HCT116 (cell line): ENCODE results near the gene MORC4. TPM values are rescaled to one million over a fixed set of nuclear protein-coding genes. Genes with fewer than 3 reads are reported as not detected.

ENCODE experiments used
- ATAC-seq: fragments of 200-7000 bp; cut with Tn5 transposase; 2 replicates; pipeline ENCODE4 v1.9.1; 2020; ENCODE audit warnings: mild to moderate bottlenecking, moderate library complexity
- BruUV-seq: library from RNA; stranded (reverse); fragments of 400-500 nt; replicated peaks from 2 replicates; lab custom pipeline; 2021; lab: Mats Ljungman, UMichigan
- CTCF ChIA-PET: fragments of 300-600 bp; sonication (Branson Sonifier 250); formaldehyde crosslinking; loops from one replicate; lab custom pipeline; 2021; ENCODE audit warnings: antibody characterized with exemption; lab: Charles Lee
- POLR2A ChIA-PET: fragments of 300-600, 350-600 bp; sonication (Branson Sonifier 250); formaldehyde crosslinking; loops from one replicate; lab custom pipeline; 2021; ENCODE audit warnings: antibody characterized with exemption; lab: Charles Lee
- RAD21 ChIA-PET, 2 experiments: fragments of 300-600 bp; sonication (Branson Sonifier 250); formaldehyde crosslinking; loops; one replicate each; lab custom pipeline; 2023; ENCODE audit warnings: low total read pairs in 2 of 2; ENCODE audit not compliant: uncharacterized antibody in 2 of 2, unreplicated experiment in 2 of 2, low non-redundant PET in 1 of 2; lab: Charles Lee
- DNase-seq: peaks from one replicate; pipeline ENCODE4 v3.0.0-alpha.2; 2010; ENCODE audit warnings: low read depth, low spot score
- H2AFZ ChIP-seq: fragments of 200-600 bp; shearing (Covaris generic), sonication (generic); 2 replicates; pipeline ENCODE4 v1.6.1; 2017; ENCODE audit warnings: low read depth, mixed run types, mixed read lengths, antibody characterized with exemption, low read length; ENCODE audit not compliant: poor library complexity, severe bottlenecking
- H3K27ac ChIP-seq: 2 replicates; pipeline ENCODE4 v1.5.1; 2012; ENCODE audit warnings: low read depth, low read length
- H3K27me3 ChIP-seq: fragments of 200-600 bp; sonication (generic); 2 replicates; pipeline ENCODE4 v1.6.1; 2016; ENCODE audit warnings: mixed run types, low read length, mixed read lengths; ENCODE audit not compliant: insufficient read depth
- H3K36me3 ChIP-seq, 2 experiments: fragments of 200-500 bp in 1 of 2; fragments of 200-600 bp in 1 of 2; sonication (Bioruptor generic) in 1 of 2; sonication (generic) in 1 of 2; 2 replicates each; pipeline versions ENCODE4 v1.5.1 to v1.6.1; 2014 to 2016; ENCODE audit warnings: low read length in 2 of 2, inconsistent platforms in 1 of 2, mixed read lengths in 1 of 2, mixed run types in 1 of 2; ENCODE audit not compliant: insufficient read depth in 2 of 2, control insufficient read depth in 1 of 2
- H3K4me1 ChIP-seq, 2 experiments: fragments of 200-600 bp in 1 of 2; sonication (generic) in 1 of 2; 2 replicates each; pipeline versions ENCODE4 v1.5.1 to v1.6.1; 2012 to 2017; ENCODE audit warnings: low read length in 2 of 2, inconsistent platforms in 1 of 2, mild to moderate bottlenecking in 1 of 2, mixed read lengths in 1 of 2, mixed run types in 1 of 2, moderate library complexity in 1 of 2; ENCODE audit not compliant: insufficient read depth in 2 of 2, control insufficient read depth in 1 of 2
- H3K4me2 ChIP-seq: fragments of 200-600 bp; sonication (generic); 2 replicates; pipeline ENCODE4 v1.6.1; 2017; ENCODE audit warnings: mixed run types, low read length, mixed read lengths
- H3K4me3 ChIP-seq, 2 experiments: fragments of 200-600 bp in 1 of 2; sonication (generic) in 1 of 2; replicated peaks in 1 of 2; 2 replicates each; pipeline ENCODE4 v1.5.1; 2011 to 2016; ENCODE audit warnings: low read length in 2 of 2, control low read depth in 1 of 2, low read depth in 1 of 2, mild to moderate bottlenecking in 1 of 2, mixed read lengths in 1 of 2, mixed run types in 1 of 2
- H3K79me2 ChIP-seq: fragments of 200-600 bp; sonication (generic); 2 replicates; pipeline ENCODE4 v1.6.1; 2017; ENCODE audit warnings: mild to moderate bottlenecking, mixed run types, low read length, moderate library complexity, mixed read lengths; ENCODE audit not compliant: insufficient read depth
- H3K9ac ChIP-seq: fragments of 200-600 bp; sonication (generic); 2 replicates; pipeline ENCODE4 v1.6.1; 2016; ENCODE audit warnings: low read length, mixed read lengths
- H3K9me2 ChIP-seq: fragments of 200-600 bp; sonication (generic), shearing (Covaris generic); 2 replicates; pipeline ENCODE4 v1.6.1; 2017; ENCODE audit warnings: mixed run types, mild to moderate bottlenecking, moderate library complexity; ENCODE audit not compliant: insufficient read depth
- H3K9me3 ChIP-seq, 2 experiments: fragments of 200-500 bp in 1 of 2; fragments of 200-600 bp in 1 of 2; sonication (Bioruptor generic) in 1 of 2; sonication (generic) in 1 of 2; 2 replicates each; pipeline ENCODE4 v1.6.1; 2014 to 2017; ENCODE audit warnings: low read length in 2 of 2, mixed read lengths in 2 of 2, inconsistent platforms in 1 of 2, low read depth in 1 of 2, mild to moderate bottlenecking in 1 of 2, mixed run types in 1 of 2, moderate library complexity in 1 of 2; ENCODE audit not compliant: control insufficient read depth in 1 of 2, insufficient read depth in 1 of 2
- H4K20me1 ChIP-seq: fragments of 200-600 bp; sonication (generic), shearing (Covaris generic); 2 replicates; pipeline ENCODE4 v1.6.1; 2017; ENCODE audit warnings: mixed run types, mild to moderate bottlenecking, moderate library complexity; ENCODE audit not compliant: insufficient read depth
- ATF3 ChIP-seq: IDR thresholded peaks from 2 replicates; pipeline ENCODE4 v1.6.1; 2012
- CBX3 ChIP-seq: IDR thresholded peaks from 2 replicates; pipeline ENCODE4 v1.6.1; 2012; ENCODE audit warnings: low read depth
- EGR1 ChIP-seq: IDR thresholded peaks from 2 replicates; pipeline ENCODE4 v1.6.1; 2012; ENCODE audit warnings: low read depth
- EZH2 ChIP-seq: fragments of 200-600 bp; sonication (generic); IDR thresholded peaks from 2 replicates; pipeline ENCODE4 v1.6.1; 2017; ENCODE audit warnings: antibody characterized with exemption, mixed run types
- JUND ChIP-seq: IDR thresholded peaks from 2 replicates; pipeline ENCODE4 v1.6.1; 2012
- MAX ChIP-seq: IDR thresholded peaks from 2 replicates; pipeline ENCODE4 v1.6.1; 2012
- POLR2A ChIP-seq: IDR thresholded peaks from 2 replicates; pipeline ENCODE4 v1.7.0; 2011; ENCODE audit warnings: borderline replicate concordance; ENCODE audit not compliant: insufficient read depth, insufficient read length; ENCODE audit errors: extremely low read depth
- POLR2AphosphoS5 ChIP-seq: IDR thresholded peaks from 2 replicates; pipeline ENCODE4 v1.6.1; 2011; ENCODE audit warnings: mild to moderate bottlenecking, low read depth, low read length, moderate library complexity
- RAD21 ChIP-seq: IDR thresholded peaks from 2 replicates; pipeline ENCODE4 v1.6.1; 2012; ENCODE audit warnings: low read depth, mild to moderate bottlenecking
- SIN3A ChIP-seq: IDR thresholded peaks from 2 replicates; pipeline ENCODE4 v1.6.1; 2012; ENCODE audit warnings: low read depth
- SRF ChIP-seq: IDR thresholded peaks from 2 replicates; pipeline ENCODE4 v1.6.1; 2012; ENCODE audit warnings: low read depth
- TCF7L2 ChIP-seq: IDR thresholded peaks from 2 replicates; pipeline ENCODE4 v1.7.0; 2011; ENCODE audit warnings: borderline replicate concordance, inconsistent platforms; ENCODE audit not compliant: insufficient read depth, insufficient read length; ENCODE audit errors: extremely low read depth
- ZBTB33 ChIP-seq: IDR thresholded peaks from 2 replicates; pipeline ENCODE4 v1.6.1; 2011; ENCODE audit warnings: mild to moderate bottlenecking, low read length, moderate library complexity; ENCODE audit not compliant: insufficient replicate concordance; ENCODE audit errors: extremely low read depth
- ZFX ChIP-seq: fragments of 450-650 bp; IDR thresholded peaks from 2 replicates; pipeline ENCODE4 v1.6.1; 2017
- ZNF274 ChIP-seq: fragments of 200-500 bp; sonication (Bioruptor generic); IDR thresholded peaks from 2 replicates; pipeline ENCODE4 v1.6.1; 2014; ENCODE audit warnings: mild to moderate bottlenecking, low read depth, low read length, inconsistent platforms
- intact Hi-C: fragments of 100-400 bp; cut with micrococcal nuclease; formaldehyde crosslinking; loops from 2 replicates; pipeline ENCODE4 v1.10.0; 2022
- total RNA-seq: library from RNA; stranded (reverse); gene quantifications from one replicate; pipeline ENCODE4 v1.2.1, GENCODE V29; 2021; ENCODE audit not compliant: unreplicated experiment
- TF ChIP-seq, protein P1 (sequence below): IDR thresholded peaks from 2 replicates; pipeline ENCODE4 v1.6.1; 2012; ENCODE audit warnings: low read depth

The MORC4 gene
- total RNA-seq, 1 experiment from 2014 or later, result 20.6 TPM

- Histone ChIP-seq H3K9ac (no peak overlapping the region), H3K9me2 (no peaks in the 10 kb centered on the region), H3K4me3 (no peak overlapping the region), H3K4me1 (peaks cover 0 to 3% of the 10 kb centered on the region in 2 experiments; a peak in 3 of 4 replicates), H3K36me3 (no peaks in the 10 kb centered on the region; a peak in 1 of 4 replicates), H4K20me1 (no peaks in the 10 kb centered on the region), H3K27me3 (no peaks in the 10 kb centered on the region), H3K9me3 (no peaks in the 10 kb centered on the region), H3K27ac (no peak overlapping the region; the same call in 1 of the 2 replicates), H3K4me2 (no peak overlapping the region), H3K79me2 (no peaks in the 10 kb centered on the region), H2AFZ (no peak overlapping the region)
- ChIA-PET CTCF (no interaction called here), RAD21 (no interaction called here), POLR2A (no interaction called here)
- ATAC-seq (no peak), DNase-seq (no peak)
- no TSS peak for BruUV-seq
- TF ChIP-seq ZBTB33 (no peak), SIN3A (no peak), EZH2 (no peak), SRF (no peak), ATF3 (no peak), CBX3 (no peak), ZNF274 (no peak), MAX (no peak), JUND (no peak), TCF7L2 (no peak), POLR2A (no peak), RAD21 (no peak), ZFX (no peak), POLR2AphosphoS5 (no peak), EGR1 (no peak)
- TF ChIP-seq, protein P1, sequence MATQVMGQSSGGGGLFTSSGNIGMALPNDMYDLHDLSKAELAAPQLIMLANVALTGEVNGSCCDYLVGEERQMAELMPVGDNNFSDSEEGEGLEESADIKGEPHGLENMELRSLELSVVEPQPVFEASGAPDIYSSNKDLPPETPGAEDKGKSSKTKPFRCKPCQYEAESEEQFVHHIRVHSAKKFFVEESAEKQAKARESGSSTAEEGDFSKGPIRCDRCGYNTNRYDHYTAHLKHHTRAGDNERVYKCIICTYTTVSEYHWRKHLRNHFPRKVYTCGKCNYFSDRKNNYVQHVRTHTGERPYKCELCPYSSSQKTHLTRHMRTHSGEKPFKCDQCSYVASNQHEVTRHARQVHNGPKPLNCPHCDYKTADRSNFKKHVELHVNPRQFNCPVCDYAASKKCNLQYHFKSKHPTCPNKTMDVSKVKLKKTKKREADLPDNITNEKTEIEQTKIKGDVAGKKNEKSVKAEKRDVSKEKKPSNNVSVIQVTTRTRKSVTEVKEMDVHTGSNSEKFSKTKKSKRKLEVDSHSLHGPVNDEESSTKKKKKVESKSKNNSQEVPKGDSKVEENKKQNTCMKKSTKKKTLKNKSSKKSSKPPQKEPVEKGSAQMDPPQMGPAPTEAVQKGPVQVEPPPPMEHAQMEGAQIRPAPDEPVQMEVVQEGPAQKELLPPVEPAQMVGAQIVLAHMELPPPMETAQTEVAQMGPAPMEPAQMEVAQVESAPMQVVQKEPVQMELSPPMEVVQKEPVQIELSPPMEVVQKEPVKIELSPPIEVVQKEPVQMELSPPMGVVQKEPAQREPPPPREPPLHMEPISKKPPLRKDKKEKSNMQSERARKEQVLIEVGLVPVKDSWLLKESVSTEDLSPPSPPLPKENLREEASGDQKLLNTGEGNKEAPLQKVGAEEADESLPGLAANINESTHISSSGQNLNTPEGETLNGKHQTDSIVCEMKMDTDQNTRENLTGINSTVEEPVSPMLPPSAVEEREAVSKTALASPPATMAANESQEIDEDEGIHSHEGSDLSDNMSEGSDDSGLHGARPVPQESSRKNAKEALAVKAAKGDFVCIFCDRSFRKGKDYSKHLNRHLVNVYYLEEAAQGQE, result no peak
- intact Hi-C loops, result no loop called here
These were observed 44.8 kb downstream of the MORC4 start for GRCh38 chrX:106955004-106955772.
